GM12872 (cell line): ENCODE measurements around the gene MEN1.

Source experiments
- CTCF ChIP-seq: IDR thresholded peaks from 3 replicates; pipeline ENCODE4 v1.5.1; 2011; ENCODE audit warnings: low read depth, mild to moderate bottlenecking, low read length, moderate library complexity; ENCODE audit not compliant: insufficient read depth

The MEN1 gene

GRCh38 chr11:64854534-64855502 lies 44.5 kb upstream of the MEN1 start:
- no peak for TF ChIP-seq CTCF

DNA sequence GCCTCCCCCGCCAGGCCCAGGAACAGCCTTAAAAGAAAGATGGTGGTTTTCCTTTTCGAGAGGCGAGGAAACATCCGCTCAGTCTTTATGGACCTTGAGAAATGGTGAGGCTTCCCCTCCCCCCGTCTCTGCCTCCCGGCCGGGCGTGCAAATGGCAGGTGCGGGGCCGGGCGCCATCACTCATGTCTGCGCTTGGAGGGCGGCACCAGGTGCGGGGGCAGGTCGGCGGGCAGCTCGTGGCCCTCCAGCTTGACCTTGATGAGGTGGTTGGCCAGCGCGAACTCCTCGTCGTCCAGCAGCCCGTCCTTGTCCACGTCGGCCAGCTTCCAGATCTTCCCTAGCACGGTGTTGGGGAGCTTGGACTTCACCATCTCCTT lies 43.8 kb upstream of the MEN1 start:
- TF ChIP-seq CTCF = no peak

DNA sequence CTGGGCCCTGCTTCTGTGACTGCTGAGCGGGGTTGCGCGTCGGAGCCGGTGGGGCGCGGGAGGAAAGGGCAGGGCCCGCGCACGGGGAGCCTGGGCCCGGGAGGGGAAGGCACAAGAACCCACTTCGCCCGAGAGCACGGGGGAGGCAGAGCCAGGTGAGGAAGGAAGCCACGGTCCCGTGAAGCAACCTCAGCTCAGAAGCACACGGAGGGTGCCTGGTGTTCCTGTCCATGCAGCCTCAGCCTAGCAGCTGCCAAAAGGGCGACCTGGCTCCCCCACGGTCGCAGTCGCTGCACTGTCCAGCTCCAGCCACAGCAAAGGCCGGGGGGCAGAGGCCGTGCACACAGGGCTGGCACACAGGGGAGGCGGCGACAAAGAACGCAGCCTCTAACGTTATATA lies 43.4 kb upstream of the MEN1 start:
- TF ChIP-seq CTCF = no peak

GRCh38 chr11:64852804-64853509 lies 42.6 kb upstream of the MEN1 start:
- TF ChIP-seq CTCF = no peak

DNA sequence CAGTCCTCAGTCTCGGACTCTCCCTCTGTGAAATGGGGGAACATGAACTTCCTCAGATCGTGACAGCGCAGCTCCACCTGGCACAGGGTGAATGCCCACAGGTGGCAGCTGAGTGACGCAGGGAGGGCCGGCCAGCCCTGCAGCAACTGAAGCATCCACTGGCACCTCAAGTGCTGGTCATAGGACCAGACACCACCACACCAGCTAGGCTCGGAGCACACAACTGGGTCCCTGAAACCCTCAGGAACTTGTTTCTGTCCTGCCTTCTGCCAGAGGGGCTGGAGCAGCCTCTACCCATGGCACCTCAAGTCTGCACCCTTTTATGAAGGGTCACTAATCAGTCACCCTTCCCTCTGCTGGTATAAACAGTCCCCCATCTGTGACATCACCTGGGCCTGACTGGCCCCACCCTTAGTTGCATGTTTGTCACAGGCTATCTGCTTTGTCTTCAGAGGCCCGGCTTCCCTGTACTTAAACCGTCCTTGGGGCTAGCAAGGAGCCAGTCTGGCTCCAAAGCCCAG lies 41.5 kb upstream of the MEN1 start:
- no peak for TF ChIP-seq CTCF

DNA sequence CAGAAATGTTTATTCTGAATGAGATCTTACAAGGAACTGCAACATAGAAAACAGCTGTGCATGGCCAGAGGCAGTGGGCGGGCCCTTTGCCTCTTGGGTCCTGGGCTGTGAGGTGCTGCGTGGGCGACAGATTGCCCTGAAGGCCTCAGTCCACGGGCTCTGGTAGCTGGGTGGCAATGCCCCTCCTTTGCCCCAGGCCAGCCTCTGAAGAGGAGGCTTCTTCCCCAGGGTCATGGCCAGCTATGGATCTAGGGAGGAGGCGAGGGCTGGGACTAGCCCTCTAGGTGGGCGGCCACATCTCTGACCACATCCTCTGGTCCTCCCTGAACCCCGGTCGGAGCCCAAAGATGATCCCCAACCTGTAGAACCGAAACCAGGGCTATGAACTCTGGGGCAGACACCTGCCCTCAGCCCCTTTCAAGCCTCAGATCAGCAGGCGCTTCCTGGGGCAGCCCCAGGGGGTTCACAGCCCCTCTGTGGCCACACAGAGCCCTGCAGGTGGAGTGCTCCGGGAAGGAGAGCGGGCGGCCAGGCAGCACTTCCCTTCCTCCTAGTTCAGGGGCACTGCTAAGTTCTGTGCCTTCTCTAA lies 40.7 kb upstream of the MEN1 start:
- peak; percentile 53; the same call in 2 of the 3 replicates for TF ChIP-seq CTCF
